Erythroblast (primary cell): ENCODE results near the gene GNAO1.

Experiments used
- GATA1 ChIP-seq: IDR thresholded peaks from 2 replicates; pipeline ENCODE4 v1.6.1; 2011; ENCODE audit warnings: low read depth, mild to moderate bottlenecking, control low read depth, low read length, moderate library complexity
- POLR2A ChIP-seq: IDR thresholded peaks from 2 replicates; pipeline ENCODE4 v1.6.1; 2011; ENCODE audit warnings: mild to moderate bottlenecking, low read length

DNA sequence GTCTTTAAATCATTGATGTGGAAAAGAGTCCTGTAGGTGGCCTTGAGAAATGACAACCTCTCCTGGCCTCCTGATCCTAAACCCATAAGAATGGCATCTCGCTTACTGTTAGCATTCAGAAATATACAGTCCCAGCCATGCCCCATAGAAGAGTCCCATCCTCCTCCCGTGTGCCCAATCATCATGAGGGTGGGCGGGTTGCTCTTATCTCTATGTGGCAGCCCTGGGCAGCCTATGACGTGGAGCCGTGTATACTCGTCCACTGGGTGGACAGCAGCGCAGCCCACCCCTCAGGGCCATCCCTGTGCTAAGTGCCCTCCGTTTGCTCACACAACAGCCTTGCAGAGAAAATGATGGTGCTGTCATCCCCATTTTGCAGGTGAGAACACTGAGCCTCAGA lies 128.8 kb downstream of the GNAO1 start:
- TF ChIP-seq POLR2A (no peak), GATA1 (no peak)
